GM12891 (cell line): ENCODE data around the gene LRRC4B.

Source experiments
- PAX5 ChIP-seq: IDR thresholded peaks from 2 replicates; pipeline ENCODE4 v1.6.1; 2011; ENCODE audit warnings: low read length, moderate library complexity, mild to moderate bottlenecking; ENCODE audit not compliant: insufficient read depth, severe bottlenecking
- POLR2A ChIP-seq: IDR thresholded peaks from 2 replicates; pipeline ENCODE4 v1.6.1; 2011; ENCODE audit warnings: low read depth, low read length, control low read depth
- POLR2AphosphoS5 ChIP-seq: IDR thresholded peaks from 2 replicates; pipeline ENCODE4 v1.6.1; 2011; ENCODE audit warnings: low read depth, low read length, control low read depth

DNA sequence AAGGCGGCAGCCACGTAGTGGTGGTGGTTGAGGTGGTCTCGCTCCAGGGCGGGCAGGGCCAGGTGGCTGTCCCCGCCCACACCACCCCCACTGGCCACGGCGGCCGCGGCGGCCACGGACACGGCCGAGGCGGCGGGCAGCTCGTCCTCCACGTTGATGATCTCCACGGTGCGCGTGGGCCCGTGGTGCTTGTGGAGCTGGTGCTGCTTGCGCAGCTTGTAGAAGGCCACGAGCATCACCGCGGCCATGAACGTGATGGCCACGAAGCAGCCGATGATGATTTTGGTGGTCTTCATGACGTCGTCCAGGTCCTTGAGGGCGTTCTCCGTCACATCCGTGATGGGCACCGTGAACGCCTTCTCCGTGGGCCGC lies 50.5 kb downstream of the LRRC4B start:
- TF ChIP-seq POLR2AphosphoS5, result no peak
- TF ChIP-seq PAX5, result no peak
- no peak for TF ChIP-seq POLR2A
